Measurements from ENCODE around the gene TCN2. TPM values are rescaled to one million over a fixed set of nuclear protein-coding genes. Genes with fewer than 3 reads are reported as not detected.

TCN2 gene
- total and polyA plus RNA-seq, 2 of the 4 experiments (the other 2 are of a cell fraction): 1.3 to 3.6 TPM

- peaks cover 14% of the 10 kb centered on the region for H3K9me1 ChIP-seq (ENCODE audit: insufficient read depth, low read length)
- peak overlapping the region; percentile 41 for H2AFZ ChIP-seq (replicated peaks; ENCODE audit: low read length, poor library complexity)
- H3K18ac ChIP-seq (ENCODE audit: low read depth, low read length): no peak overlapping the region
- H3K27ac ChIP-seq (ENCODE audit: insufficient read depth, low read length): no peak overlapping the region
- in situ Hi-C loops (cut with MboI; ENCODE audit: low sequenced_read_pairs) (loop anchor here (10.0 kb wide), 1 partner anchor 287 kb away; no protein-coding TSS in a partner anchor), dilution Hi-C loops (cut with HindIII; ENCODE audit: low sequenced_read_pairs, unreplicated experiment) (no loop called here), intact Hi-C loops (cut with micrococcal nuclease) (no loop called here)
- no peak overlapping the region for H2BK120ac ChIP-seq (ENCODE audit: low read depth, low read length)
- ChIA-PET POLR2A (ENCODE audit: unreplicated experiment) (no interaction called here), CTCF (no interaction called here)
- peak overlapping the region; percentile 93 for H2AK9ac ChIP-seq (replicated peaks; ENCODE audit: low read depth, low read length, poor library complexity)
- peak overlapping the region; percentile 50; the same call in 1 of the 2 replicates for H3K4me2 ChIP-seq (ENCODE audit: low read depth, low read length)
- no peak overlapping the region for H3K4me3 ChIP-seq (ENCODE audit: insufficient read depth, low read depth, low read length)
- peaks cover 23 to 39% of the 10 kb centered on the region in 2 experiments for H3K79me1 ChIP-seq (ENCODE audit: low read depth in 1 of 2, low read length in 2 of 2)
- H2BK5ac ChIP-seq (ENCODE audit: low read depth, low read length, poor library complexity, severe bottlenecking): no peak overlapping the region
- H2BK15ac ChIP-seq (ENCODE audit: low read depth, low read length): no peak overlapping the region
- H4K20me1 ChIP-seq (ENCODE audit: insufficient read depth, low read length): no peaks in the 10 kb centered on the region; the same call in 1 of the 2 replicates
- no peak for DNase-seq
- peaks cover 21% of the 10 kb centered on the region for H3K4me1 ChIP-seq (ENCODE audit: control insufficient read depth, insufficient read depth, low read length)
- H3K9me3 ChIP-seq (ENCODE audit: control insufficient read depth, insufficient read depth, low read length): no peaks in the 10 kb centered on the region
- peak overlapping the region in 1 of 2 experiments; percentile 37; a peak in 1 of 4 replicates for H4K8ac ChIP-seq (ENCODE audit: low read depth in 2 of 2, low read length in 2 of 2)
- H3K36me3 ChIP-seq (ENCODE audit: control insufficient read depth, insufficient read depth, low read length): no peaks in the 10 kb centered on the region
- H3K56ac ChIP-seq (ENCODE audit: extremely low read depth, insufficient read depth, low read length): no peak overlapping the region
- no peak for TF ChIP-seq POLR2A (IDR thresholded peaks at IDR 0.05; ENCODE audit: low read depth, low read length)
- peak; percentile 40; the same call in 1 of the 2 replicates for TF ChIP-seq USF2 (IDR thresholded peaks at IDR 0.05; ENCODE audit: low read depth, low read length)
- H2AK5ac ChIP-seq (ENCODE audit: low read depth, low read length): peak overlapping the region; percentile 13; the same call in 1 of the 2 replicates
- peak overlapping the region; percentile 71; the same call in 1 of the 2 replicates for H3K14ac ChIP-seq (replicated peaks; ENCODE audit: low read depth, low read length)
- no TSS peak for BruUV-seq (replicated peaks)
- no peak overlapping the region for H4K5ac ChIP-seq (ENCODE audit: low read depth, low read length)
- 0 out of 2 replicates have a peak overlapping the region, but pooled peaks have one; percentile 21 for H3K4ac ChIP-seq (ENCODE audit: low read depth, low read length)
- H3K27me3 ChIP-seq (ENCODE audit: control insufficient read depth, insufficient read depth, low read length): no peaks in the 10 kb centered on the region
- H3K23ac ChIP-seq (ENCODE audit: low read depth, low read length): peak overlapping the region; percentile 94
- no peak overlapping the region for H4K91ac ChIP-seq (ENCODE audit: insufficient read depth, low read depth, low read length)
- no peak overlapping the region for H3K9ac ChIP-seq (ENCODE audit: low read depth, low read length)
- ATAC-seq (ENCODE audit: low read depth): no peak
- WGBS, 2 experiments (ENCODE audit: extremely low coverage in 2 of 2, insufficient read length in 1 of 2): no CpG with 5 or more reads among the region's 1 CpG
- H2BK20ac ChIP-seq (ENCODE audit: low read depth, low read length): no peak overlapping the region
Measured at GRCh38 chr22:30637701-30638114, 30.7 kb downstream of the TCN2 start.
